IPS DF 4.7 (cell line): ENCODE results near the gene P2RX7.
"Not testable (repeated sequence)": the region's sequence is repeated elsewhere in the genome, so short reads cannot be mapped to it uniquely, and the experiment has no call there.

Source experiments
- DNase-seq: peaks from one replicate; pipeline ENCODE4 v3.0.0-alpha.2; 2013; ENCODE audit warnings: low spot score; ENCODE audit errors: extremely low read depth

P2RX7 gene

DNA sequence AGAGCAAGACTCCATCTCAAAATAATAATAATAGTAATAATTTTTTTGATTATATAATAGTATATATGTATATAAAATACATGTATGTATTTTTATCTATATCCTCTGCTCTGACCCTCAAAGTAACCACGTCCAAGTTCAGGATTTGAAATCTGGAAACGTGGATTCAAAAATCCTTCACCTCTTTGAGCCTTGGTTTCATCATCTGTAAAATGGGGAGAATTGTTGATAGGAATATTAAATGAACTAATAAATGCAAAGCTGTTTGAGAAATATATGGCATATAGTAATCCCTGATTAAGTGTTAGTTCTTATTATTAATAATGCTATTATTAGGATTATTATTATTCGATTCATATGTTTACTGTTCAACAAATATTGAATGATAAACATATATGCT is 2.6 kb downstream of the P2RX7 start:
- no peak for DNase-seq

DNA sequence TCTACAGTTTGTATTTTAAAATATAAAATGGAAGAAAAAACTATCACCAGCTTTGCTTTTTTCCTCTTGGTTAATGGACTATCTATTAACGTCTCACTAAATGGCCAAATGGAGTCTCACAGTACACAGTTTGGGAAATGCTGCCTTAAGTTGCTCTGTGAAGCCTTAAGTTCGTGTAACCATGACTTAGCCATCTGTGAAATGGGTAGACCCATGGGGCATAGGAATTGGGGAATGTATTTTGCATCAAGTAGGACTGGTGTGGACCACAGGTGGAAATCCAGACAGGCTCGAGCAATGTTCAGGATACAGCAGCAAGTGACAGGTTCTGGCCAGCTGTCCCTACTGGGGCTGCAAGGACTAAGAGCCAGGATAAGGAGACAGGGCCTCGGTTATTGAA is 4.8 kb downstream of the P2RX7 start:
- no peak for DNase-seq

DNA sequence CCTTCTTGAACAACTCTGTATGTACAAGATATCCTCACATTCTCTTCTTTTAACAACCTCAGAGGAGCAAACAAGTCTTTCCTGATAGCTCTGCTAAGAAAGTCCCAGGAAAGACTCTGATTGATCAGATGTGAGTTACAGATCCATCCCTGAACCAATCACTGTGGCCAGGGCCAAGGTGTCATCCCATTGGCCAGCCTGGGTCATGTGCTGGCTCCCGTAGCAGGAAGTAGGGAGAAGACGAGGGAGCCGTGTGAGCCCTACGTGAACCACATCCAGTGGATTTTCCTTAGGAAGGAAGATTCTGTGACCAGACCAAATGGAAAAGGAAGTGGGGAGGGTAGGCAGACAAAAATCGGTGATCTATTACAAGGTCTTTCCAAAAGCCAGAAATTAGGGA is 5.6 kb downstream of the P2RX7 start:
- no peak for DNase-seq

DNA sequence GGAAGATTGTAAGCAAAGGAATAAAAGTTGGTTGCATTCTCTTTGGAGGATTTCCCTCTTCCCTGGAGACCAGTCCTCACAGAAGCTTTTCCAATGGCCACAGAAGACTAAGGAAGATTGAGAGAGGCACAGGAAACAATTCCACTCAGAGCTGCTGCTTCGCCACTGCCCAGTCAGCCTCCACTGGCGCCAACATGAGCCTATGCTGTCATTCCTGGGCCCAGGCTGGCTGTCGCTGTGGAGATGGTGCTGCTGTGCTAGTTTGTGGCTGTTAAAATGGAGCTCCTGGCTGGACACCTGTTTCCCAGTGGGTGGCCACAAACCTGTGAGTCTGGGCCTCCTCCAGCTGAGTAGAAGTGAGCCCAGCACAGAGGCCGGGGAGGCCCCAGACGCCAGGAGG is 6.6 kb downstream of the P2RX7 start:
- no peak for DNase-seq

DNA sequence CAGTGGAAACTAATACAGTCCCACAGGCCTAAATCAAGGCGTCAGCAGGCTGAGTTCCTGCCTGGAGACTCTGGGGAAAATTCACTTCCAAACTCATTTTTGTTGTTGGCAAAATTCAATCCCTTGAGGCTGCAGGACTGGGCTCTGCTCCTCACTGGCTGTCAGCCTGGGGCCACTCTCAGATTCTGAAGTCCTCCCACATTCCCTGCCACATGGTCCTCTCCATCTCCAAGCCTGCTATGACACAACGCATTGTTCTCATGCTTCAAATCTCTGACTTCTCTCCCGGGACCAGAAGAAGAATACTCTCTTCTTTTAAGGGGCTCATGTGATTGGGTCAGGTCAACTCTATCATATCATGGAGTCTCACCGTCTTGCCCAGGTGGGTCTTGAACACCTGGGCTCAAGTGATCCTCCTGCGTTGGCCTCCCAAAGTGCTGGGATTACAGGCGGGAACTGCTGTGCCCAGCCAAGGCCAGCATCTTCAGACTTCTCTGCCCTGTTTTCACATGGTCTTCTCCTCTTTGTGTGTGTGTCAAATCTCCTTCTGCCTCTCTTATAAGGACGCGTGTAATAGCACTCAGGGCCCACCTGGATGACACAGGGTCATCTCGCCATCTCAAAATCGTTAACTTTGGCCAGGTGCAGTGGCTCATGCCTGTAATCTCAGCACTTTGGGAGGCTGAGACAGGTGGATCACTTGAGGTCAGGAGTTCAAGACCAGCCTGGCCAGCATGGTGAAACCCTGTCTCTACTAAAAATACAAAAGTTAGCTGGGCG is 9.7 kb downstream of the P2RX7 start:
- no peak for DNase-seq

DNA sequence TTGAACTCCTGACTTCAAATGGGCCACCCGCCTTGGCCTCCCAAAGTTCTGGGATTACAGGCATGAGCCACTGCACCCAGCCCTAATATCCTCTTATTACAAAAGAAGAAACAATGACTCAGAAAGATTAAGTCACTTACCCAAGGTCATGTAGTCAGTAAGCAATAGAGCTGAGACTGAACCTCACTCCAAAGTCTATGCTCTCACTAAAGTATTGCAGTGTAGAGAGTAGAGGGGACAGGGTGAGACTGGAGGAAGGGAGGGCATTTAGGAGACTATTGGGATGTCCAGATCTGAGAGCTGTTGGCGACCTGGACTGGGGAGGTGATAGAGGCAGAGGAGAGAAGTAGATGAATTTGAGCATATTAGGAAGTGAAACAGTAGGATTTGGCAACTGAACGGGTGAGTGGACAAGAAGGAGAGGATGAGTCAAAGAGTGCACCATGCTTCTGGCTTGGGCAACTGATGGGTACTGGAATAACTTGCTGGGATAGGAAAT is 11.8 kb downstream of the P2RX7 start:
- DNase-seq, result no peak

DNA sequence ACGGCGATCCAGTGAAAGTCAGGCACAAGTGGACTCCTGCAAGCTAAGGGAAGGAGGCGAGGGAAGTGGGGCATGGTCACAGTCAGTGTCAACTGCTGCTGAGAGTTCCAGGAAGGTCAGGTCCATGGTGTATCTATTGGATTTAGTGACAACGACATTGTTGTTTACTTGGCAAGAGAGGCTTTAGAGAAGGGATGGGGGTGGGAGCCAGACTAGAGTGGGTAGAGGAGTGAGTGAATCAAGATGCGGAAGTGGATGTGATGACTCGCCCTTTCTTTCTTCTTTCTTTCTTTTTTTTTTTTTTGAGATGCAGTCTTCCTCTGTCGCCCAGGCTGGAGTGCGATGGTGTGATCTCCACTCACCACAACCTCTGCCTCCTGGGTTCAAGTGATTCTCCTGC is 12.5 kb downstream of the P2RX7 start:
- no peak for DNase-seq

DNA sequence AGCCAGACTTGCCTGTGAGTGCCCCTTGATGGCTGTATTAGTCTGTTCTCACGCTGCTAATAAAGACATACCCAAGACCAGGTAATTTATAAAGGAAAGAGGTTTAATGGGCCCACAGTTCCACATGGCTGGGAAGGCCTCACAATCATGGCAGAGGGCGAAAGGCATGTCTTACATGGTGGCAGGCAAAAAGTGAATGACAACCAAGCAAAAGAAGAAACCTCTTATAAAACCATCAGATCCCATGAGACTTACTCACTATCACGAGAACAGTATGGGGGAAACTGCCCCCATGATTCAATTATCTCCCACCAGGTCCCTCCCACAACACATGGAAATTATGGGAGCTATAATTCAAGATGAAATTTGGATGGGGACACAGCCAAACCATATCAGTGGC is 16.6 kb downstream of the P2RX7 start:
- DNase-seq, result not testable (repeated sequence)

DNA sequence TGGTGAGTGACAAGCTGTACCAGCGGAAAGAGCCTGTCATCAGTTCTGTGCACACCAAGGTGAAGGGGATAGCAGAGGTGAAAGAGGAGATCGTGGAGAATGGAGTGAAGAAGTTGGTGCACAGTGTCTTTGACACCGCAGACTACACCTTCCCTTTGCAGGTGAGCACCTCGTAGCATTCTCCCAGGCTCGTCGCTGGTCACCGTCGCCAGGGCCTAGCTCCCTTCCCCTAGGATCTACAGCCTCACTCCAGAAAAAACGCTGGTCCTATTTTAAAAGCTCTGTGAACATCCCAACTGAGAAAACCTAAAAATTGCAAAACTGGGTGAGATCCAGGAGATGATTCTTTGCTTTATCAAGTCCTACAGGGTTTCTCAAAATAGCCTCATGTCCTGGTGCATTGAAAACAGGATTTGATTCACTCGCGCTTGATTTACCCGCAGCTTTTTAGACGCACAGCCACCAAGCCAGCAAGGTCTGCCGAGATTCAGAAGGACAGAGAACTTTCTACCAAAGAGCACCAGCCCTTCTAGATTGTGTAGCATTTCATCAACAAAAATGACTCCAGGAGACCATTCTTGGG is 22.2 kb downstream of the P2RX7 start:
- DNase-seq, result no peak

DNA sequence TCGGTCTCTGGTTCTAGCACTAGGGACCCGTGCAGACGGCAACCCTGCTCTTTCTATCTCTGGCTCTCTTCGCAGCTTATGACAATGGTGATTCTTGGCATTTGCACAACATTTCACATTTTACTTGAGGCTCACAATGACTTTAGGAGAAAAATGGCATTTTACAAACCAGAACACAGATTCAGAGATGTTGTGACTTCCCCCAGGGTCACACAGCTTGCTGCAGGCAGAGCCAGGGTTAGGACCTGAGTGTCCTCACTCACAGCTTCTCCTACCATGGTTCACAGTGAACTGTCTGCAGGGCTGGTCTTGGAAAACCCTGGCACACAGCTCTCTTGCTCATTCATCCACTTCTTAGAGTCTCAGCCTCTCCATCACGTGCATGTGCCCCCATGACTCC is 23.7 kb downstream of the P2RX7 start:
- DNase-seq, result no peak

DNA sequence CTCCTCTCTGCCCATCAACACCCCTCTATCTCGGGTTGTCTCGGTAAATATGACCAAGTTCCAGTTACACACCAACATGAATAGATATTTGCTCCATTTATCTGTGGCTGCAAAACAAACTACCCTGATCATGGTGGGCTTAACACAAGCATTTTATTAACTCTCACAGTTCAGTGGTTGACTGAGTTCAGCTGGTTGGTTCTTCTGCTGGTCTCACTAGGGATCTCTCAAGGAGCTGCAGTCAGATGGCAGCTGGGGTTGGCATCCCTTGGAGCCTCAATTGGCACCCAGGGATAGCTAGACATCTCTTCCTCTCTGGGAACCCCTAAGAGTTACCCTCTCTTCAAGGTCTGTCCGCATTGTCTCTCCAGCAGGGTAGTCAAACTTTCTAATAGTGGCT is 25.4 kb downstream of the P2RX7 start:
- DNase-seq, result no peak

DNA sequence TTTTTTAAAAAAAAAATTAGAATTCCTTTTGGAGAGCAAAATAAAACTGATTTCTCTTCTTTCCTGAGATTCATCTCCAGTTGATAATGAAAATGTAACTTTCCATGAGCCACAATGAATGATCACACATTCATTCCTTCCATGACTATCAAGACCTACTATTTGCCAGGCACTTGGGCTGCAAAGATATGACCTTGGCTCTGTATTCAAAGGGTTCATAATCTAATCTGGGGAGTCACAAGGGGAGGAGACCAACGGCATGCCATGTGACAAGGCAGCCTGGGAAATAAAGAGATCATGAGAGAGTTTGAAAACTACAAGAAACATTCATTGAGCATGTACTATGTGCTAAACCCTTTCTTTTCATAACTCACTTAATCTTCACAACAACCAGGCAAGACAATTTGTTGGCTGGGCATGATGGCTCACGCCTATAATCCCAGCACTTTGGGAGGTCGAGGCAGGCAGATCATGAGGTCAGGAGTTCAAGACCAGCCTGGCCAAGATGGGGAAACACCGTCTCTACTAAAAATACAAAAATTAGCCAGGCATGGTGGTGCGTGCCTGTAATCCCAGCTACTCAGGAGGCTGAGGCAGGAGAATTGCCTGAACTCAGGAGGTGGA is 26.2 kb downstream of the P2RX7 start:
- DNase-seq, result not testable (repeated sequence)

DNA sequence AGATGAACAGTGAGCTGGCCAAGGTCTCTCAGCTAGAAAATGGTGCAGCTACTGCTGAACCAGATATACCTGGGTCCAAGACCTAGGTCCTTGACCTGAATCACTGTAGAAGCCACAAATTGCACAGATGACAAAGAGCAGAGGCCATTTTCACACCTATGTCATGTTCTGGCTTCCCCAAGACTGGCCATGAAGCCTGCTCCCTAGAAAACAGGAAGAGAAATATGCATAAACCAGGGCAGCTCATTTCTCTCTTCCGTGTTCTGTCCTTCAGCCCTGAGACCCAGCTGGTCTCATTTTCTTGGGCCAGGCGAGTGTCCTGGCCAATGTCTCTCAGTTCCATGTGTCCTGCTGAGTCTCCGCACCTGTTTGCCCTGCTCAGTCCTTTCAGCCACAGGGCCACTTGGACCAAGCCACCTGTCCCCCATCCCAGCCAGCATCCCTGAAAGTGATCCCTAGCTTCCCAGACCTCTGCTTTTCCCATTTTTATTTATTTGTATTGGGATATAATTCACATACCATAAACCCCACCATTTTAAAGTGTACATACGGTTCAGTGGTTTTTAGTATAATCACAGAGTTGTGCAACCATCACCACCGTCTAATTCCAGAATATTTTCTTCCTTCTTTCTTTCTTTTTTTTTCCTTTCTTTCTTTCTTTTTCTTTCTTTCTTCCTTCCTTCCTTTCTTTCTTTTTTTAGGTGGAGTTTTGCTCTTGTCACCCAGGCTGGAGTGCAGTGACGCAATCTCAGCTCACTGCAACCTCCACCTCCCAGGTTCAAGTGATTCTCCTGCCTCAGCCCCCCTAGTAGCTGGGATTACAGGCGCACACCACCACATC is 27.0 kb downstream of the P2RX7 start:
- DNase-seq, result no peak

DNA sequence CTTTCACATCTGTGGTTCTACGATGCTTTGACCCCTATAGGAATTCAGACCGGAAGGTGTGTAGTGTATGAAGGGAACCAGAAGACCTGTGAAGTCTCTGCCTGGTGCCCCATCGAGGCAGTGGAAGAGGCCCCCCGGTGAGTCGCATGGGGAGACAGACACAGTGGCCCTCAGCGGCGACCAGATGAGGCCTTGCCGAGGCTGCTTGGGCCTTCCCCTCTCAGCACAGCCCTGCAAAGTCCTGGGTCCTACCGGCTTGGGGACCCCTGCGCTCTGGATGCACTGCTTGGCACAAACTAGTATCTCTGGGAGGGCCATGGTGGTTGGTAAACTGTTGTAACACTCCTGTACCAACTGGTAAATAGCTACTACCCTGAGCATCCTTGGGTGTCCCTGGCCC is 29.7 kb downstream of the P2RX7 start:
- no peak for DNase-seq

DNA sequence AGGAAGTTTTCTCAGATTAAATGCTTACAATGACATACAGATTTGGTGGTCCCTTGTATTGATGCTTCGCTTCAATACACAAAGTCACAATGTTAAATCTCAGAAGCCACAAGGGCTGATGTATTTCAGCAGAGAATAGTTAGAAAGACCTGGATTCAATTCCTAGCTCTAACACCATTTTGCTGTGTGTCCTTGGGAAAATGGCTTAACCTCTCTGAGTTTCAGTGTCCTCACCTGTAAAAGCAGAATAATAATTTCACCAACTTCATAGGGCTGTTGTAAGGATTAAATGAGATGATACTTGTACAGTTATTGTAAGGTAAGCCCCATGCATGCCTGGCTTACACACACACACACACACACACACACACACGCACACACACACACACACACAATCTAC is 30.3 kb downstream of the P2RX7 start:
- no peak for DNase-seq

DNA sequence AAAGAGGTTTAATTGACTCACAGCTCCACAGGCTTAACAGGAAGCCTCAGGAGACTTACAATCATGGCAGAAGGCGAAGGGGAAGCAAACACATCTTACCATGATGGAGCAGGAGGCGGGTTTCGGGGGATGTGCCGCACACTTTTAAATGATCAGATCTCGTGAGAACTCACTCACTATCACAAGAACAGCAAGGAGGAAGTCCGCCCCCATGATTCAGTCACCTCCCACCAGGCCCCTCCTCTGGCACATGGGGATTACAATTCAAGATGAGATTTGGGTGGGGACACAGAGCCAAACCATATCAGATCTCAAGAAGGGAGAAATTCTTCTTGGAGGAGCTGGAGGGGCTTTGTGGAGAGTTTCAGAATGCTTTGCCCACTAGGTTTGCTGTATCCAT is 32.2 kb downstream of the P2RX7 start:
- not testable (repeated sequence) for DNase-seq

DNA sequence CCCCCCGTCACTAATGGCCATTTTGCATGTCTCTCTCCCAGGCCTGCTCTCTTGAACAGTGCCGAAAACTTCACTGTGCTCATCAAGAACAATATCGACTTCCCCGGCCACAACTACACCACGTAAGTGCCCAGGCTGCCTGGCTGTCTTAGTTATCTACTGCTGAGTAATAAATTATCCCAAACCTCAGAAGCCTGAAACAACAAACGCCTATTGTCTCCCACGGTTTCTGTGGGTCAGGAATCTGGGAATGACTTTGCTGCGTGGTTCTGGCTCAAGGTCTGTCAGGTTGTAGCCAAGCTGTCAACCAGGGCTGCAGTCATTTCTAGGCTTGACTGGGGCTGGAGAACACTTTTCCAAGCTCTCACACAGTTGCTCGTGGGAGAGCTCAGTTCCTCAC is 32.6 kb downstream of the P2RX7 start:
- DNase-seq, result no peak

DNA sequence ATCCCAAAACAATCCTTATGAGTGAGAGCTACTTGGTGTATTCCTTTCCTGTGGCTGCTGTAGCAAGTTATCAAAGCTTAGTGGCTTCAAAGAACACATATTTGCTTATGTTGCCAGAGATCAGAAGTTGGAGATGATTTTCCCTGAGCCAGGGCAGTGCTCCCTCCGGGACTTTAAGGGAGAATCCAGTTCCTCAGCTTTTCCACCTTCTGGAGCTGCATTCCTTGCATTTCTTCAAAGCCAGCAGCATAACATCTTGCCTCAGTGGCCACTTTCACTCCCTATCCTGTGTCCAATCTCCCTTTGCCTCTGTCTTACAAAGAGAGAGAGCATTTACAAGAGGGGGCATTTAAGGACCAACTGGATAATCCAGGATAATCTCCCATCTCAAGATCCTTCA is 33.7 kb downstream of the P2RX7 start:
- DNase-seq, result no peak

DNA sequence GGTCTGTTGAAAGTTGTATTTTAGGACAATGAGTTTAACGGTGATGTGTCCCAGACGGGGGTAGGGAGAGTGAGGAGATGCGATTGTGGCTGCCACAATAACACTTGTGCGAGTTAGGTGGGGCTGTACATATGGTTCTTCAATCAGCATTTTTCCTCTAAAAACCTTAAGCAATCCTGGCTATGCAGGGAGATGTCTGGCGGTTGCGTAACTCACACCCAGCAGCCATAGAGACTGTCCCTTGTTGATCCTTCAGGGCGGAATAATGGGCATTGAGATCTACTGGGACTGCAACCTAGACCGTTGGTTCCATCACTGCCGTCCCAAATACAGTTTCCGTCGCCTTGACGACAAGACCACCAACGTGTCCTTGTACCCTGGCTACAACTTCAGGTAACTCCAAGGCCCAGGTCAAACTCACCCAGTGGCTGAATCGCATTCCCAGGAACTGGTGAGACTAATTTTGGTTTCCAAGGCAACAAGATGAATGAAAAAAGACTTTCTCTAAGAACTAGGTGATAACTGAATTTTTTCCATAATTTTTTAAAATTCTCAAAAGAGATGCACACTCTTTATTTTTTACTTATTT is 34.6 kb downstream of the P2RX7 start:
- no peak for DNase-seq

DNA sequence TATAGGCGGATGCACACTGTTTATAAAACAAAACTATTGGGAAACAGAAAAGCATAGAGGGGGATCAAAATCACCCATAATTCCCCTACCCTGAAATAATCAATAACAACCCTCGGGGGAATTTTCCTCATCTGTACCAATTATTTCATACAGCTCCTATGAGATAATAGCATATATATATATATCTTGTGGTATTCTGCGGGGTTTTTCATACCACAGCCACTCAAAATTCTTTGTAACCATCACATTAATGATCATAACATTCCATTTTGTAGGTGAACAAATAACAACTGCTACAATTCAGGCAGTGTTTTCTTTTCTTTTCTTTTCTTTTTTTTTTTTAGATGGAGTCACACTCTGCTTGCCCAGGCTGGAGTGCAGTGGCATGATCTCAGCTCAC is 35.3 kb downstream of the P2RX7 start:
- DNase-seq, result no peak

DNA sequence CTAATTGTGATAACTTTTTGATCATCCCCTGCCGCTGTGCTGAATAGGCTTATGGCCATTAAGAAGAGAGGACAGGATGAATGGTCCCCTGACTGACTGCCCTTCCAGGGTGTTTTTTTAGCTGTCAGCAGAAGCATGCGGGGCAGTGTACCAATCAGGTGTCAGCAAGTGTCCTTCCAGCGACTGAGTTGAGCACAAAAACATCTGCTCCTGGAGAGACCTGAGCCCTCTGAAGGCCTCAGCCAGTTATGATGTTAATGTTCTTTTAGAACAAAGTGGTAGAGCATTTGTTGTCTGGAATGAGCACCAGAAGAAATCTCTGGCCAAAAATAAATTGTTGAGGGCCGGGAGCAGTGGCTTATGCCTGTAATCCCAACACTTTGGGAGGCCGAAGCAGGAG is 37.5 kb downstream of the P2RX7 start:
- DNase-seq, result no peak
